ENCODE data around the gene TRPC6. TPM values are rescaled to one million over a fixed set of nuclear protein-coding genes. Genes with fewer than 3 reads are reported as not detected.

TRPC6 gene
- total RNA-seq, 1 experiment from 2014 or later, result 1.3 TPM

- Mint-ChIP-seq H3K27ac (no peak overlapping the region), H3K27me3 (ENCODE audit: low read depth) (no peaks in the 10 kb centered on the region), H3K4me3 (no peak overlapping the region), H3K9me3 (no peaks in the 10 kb centered on the region), H3K4me1 (peaks cover 17% of the 10 kb centered on the region), H3K36me3 (no peaks in the 10 kb centered on the region)
- DNase-seq (ENCODE audit: low spot score) (peak; percentile 24), ATAC-seq (peak; percentile 93)
- ChIA-PET CTCF (no interaction called here), POLR2A (no interaction called here)
- no peak for TF ChIP-seq JAZF1 (CRISPR knock-in tag; IDR thresholded peaks at IDR 0.05)
- no peak for TF ChIP-seq SMAD4 (CRISPR knock-in tag; IDR thresholded peaks at IDR 0.05)
- no peak for TF ChIP-seq STAT6 (CRISPR knock-in tag; conservative IDR thresholded peaks at IDR 0.05; ENCODE audit: low read depth)
- no peak for TF ChIP-seq GTF2I (CRISPR knock-in tag; conservative IDR thresholded peaks at IDR 0.05)
- no peak for TF ChIP-seq PRDM15 (CRISPR knock-in tag; IDR thresholded peaks at IDR 0.05)
These were observed 34.0 kb upstream of the TRPC6 start for GRCh38 chr11:101617735-101618332.

GRCh38 chr11:101612481-101612880 is 28.7 kb upstream of the TRPC6 start:
- POLR2A ChIA-PET, result no interaction called here
- peak overlapping the region; percentile 61; the same call in 1 of the 2 replicates for H3K27ac Mint-ChIP-seq

More at GRCh38 chr11:101612481-101612880, 28.7 kb upstream of the TRPC6 start:
- Mint-ChIP-seq H3K36me3 (no peaks in the 10 kb centered on the region), H3K4me1 (peaks cover 30% of the 10 kb centered on the region), H3K9me3 (no peaks in the 10 kb centered on the region), H3K4me3 (no peak overlapping the region), H3K27me3 (ENCODE audit: low read depth) (no peaks in the 10 kb centered on the region)
- TF ChIP-seq EMX1 (CRISPR knock-in tag; IDR thresholded peaks at IDR 0.05), result no peak
- no peak for TF ChIP-seq MLX (CRISPR knock-in tag; IDR thresholded peaks at IDR 0.05)
- TF ChIP-seq E2F1 (CRISPR knock-in tag; IDR thresholded peaks at IDR 0.05), result no peak
- no peak for TF ChIP-seq ZNF416 (CRISPR knock-in tag; IDR thresholded peaks at IDR 0.05)
- TF ChIP-seq ARID4B (CRISPR knock-in tag; IDR thresholded peaks at IDR 0.05; ENCODE audit: borderline replicate concordance), result no peak
- no peak for TF ChIP-seq ZNF423 (CRISPR knock-in tag; IDR thresholded peaks at IDR 0.05)
- TF ChIP-seq IRF1 (CRISPR knock-in tag; IDR thresholded peaks at IDR 0.05), result no peak
- TF ChIP-seq ATF3 (CRISPR knock-in tag; conservative IDR thresholded peaks at IDR 0.05), result no peak
- no peak for TF ChIP-seq ATF6 (CRISPR knock-in tag; IDR thresholded peaks at IDR 0.05)
- no peak for TF ChIP-seq ZBTB21 (CRISPR knock-in tag; IDR thresholded peaks at IDR 0.05; ENCODE audit: borderline replicate concordance)
- TF ChIP-seq MYBL2 (CRISPR knock-in tag; IDR thresholded peaks at IDR 0.05), result no peak
- TF ChIP-seq NR2C2 (CRISPR knock-in tag; IDR thresholded peaks at IDR 0.05), result no peak
- TF ChIP-seq NR3C1 (CRISPR knock-in tag; conservative IDR thresholded peaks at IDR 0.05; ENCODE audit: low read depth), result no peak
- TF ChIP-seq ZNF121 (CRISPR knock-in tag; IDR thresholded peaks at IDR 0.05), result no peak
- TF ChIP-seq ATF1 (CRISPR knock-in tag; IDR thresholded peaks at IDR 0.05), result no peak
- ATAC-seq (peak; percentile 78), DNase-seq (ENCODE audit: low spot score) (no peak)
- CTCF ChIA-PET, result no interaction called here

Data from WTC11 (cell line).